Stimulated activated CD8-positive, alpha-beta memory T cell treated with anti-CD3 and anti-CD28 coated beads, Interleukin-15, amount 100 ng/mL, for 1 hour (primary cell): Measurements from ENCODE around the gene OTOGL.
"Not testable (repeated sequence)": the region's sequence is repeated elsewhere in the genome, so short reads cannot be mapped to it uniquely, and the experiment has no call there.

Source experiments
- DNase-seq: peaks from one replicate; pipeline ENCODE4 v3.0.0-alpha.2; 2020; ENCODE audit warnings: low read depth

The OTOGL gene

GRCh38 chr12:80135624-80136023 lies 36.3 kb downstream of the OTOGL start:
- no peak for DNase-seq

- no peak for DNase-seq
Observed at GRCh38 chr12:80140005-80140404, 40.7 kb downstream of the OTOGL start.

GRCh38 chr12:80142640-80143039 lies 43.3 kb downstream of the OTOGL start:
- no peak for DNase-seq

- no peak for DNase-seq
Observed at GRCh38 chr12:80143537-80143936, 44.2 kb downstream of the OTOGL start.

GRCh38 chr12:80149547-80150313 lies 50.4 kb downstream of the OTOGL start:
- DNase-seq: not testable (repeated sequence)

- DNase-seq: no peak
Observed at GRCh38 chr12:80151131-80151530, 51.8 kb downstream of the OTOGL start.

- DNase-seq: no peak
Observed at GRCh38 chr12:80154261-80154660, 54.9 kb downstream of the OTOGL start.

- DNase-seq: no peak
Observed at GRCh38 chr12:80156306-80156705, 57.0 kb downstream of the OTOGL start.

GRCh38 chr12:80157645-80158044 lies 58.3 kb downstream of the OTOGL start:
- no peak for DNase-seq

- DNase-seq: no peak
Observed at GRCh38 chr12:80161612-80162011, 62.3 kb downstream of the OTOGL start.

GRCh38 chr12:80162177-80162576 lies 62.8 kb downstream of the OTOGL start:
- no peak for DNase-seq

- no peak for DNase-seq
Observed at GRCh38 chr12:80165746-80166145, 66.4 kb downstream of the OTOGL start.

- no peak for DNase-seq
Observed at GRCh38 chr12:80166751-80167150, 67.4 kb downstream of the OTOGL start.

GRCh38 chr12:80168936-80169335 lies 69.6 kb downstream of the OTOGL start:
- DNase-seq: no peak

GRCh38 chr12:80170915-80171314 lies 71.6 kb downstream of the OTOGL start:
- DNase-seq: no peak

- DNase-seq: no peak
Observed at GRCh38 chr12:80173083-80173864, 73.9 kb downstream of the OTOGL start.

GRCh38 chr12:80175307-80175930 lies 76.1 kb downstream of the OTOGL start:
- no peak for DNase-seq

- DNase-seq: no peak
Observed at GRCh38 chr12:80176706-80177105, 77.4 kb downstream of the OTOGL start.

- DNase-seq: no peak
Observed at GRCh38 chr12:80178846-80179245, 79.5 kb downstream of the OTOGL start.

- DNase-seq: no peak
Observed at GRCh38 chr12:80183939-80184338, 84.6 kb downstream of the OTOGL start.

GRCh38 chr12:80184926-80185325 lies 85.6 kb downstream of the OTOGL start:
- DNase-seq: no peak

- DNase-seq: no peak
Observed at GRCh38 chr12:80186727-80187217, 87.4 kb downstream of the OTOGL start.

GRCh38 chr12:80187660-80188090 lies 88.3 kb downstream of the OTOGL start:
- no peak for DNase-seq
